GM12878 (cell line): ENCODE data around the gene DIRAS1. TPM values are rescaled to one million over a fixed set of nuclear protein-coding genes. Genes with fewer than 3 reads are reported as not detected.
"Not testable (repeated sequence)": the region's sequence is repeated elsewhere in the genome, so short reads cannot be mapped to it uniquely, and the experiment has no call there.

Experiments
- ATAC-seq: fragments of 200-7000 bp; cut with Tn5 transposase; 3 replicates; pipeline ENCODE4 v1.9.1; 2020; ENCODE audit warnings: mild to moderate bottlenecking, moderate library complexity
- BruUV-seq: library from RNA; stranded (reverse); fragments of 400-500 nt; replicated peaks from 2 replicates; lab custom pipeline; 2021; lab: Mats Ljungman, UMichigan
- CTCF ChIA-PET: fragments of 300-600 bp; sonication (Branson Sonifier 250); formaldehyde crosslinking; extraction: SDS; loops from one replicate; lab custom pipeline; 2021; ENCODE audit warnings: inconsistent platforms; lab: Yijun Ruan, JAX
- POLR2A ChIA-PET: fragments of 350-600 bp; formaldehyde crosslinking; extraction: SDS; loops from one replicate; lab custom pipeline; 2021; ENCODE audit warnings: inconsistent platforms; lab: Charles Lee
- RAD21 ChIA-PET: fragments of 300-600 bp; sonication (Branson Sonifier 250); formaldehyde crosslinking; loops from one replicate; lab custom pipeline; 2023; ENCODE audit warnings: antibody characterized with exemption; ENCODE audit not compliant: unreplicated experiment; lab: Charles Lee
- SMC1A ChIA-PET: fragments of 300-600 bp; sonication (Branson Sonifier 250); formaldehyde crosslinking; loops from one replicate; lab custom pipeline; 2023; ENCODE audit not compliant: unreplicated experiment, uncharacterized antibody; lab: Charles Lee
- DNase-seq: peaks from one replicate; pipeline ENCODE4 v3.0.0-alpha.2; 2011; ENCODE audit warnings: low read depth, low spot score
- FAIRE-seq: peaks from 3 replicates; lab custom pipeline; 2011; peaks lifted over from hg19 to GRCh38; lab: Jason Lieb, UNC
- H2AFZ ChIP-seq: 2 replicates; pipeline ENCODE4 v1.6.0; 2011; ENCODE audit warnings: low read depth, low read length, control low read depth; ENCODE audit not compliant: control insufficient read depth
- H3K27ac ChIP-seq: 2 replicates; pipeline ENCODE4 v1.5.1; 2011; ENCODE audit warnings: control low read depth; ENCODE audit not compliant: control insufficient read depth, insufficient read depth
- H3K27me3 ChIP-seq, 2 experiments: replicated peaks in 1 of 2; 2 replicates each; pipeline versions ENCODE4 v1.6.0 to v1.6.1; 2011; ENCODE audit warnings: low read length in 1 of 2; ENCODE audit not compliant: control insufficient read depth in 2 of 2, insufficient read depth in 2 of 2
- H3K36me3 ChIP-seq, 2 experiments: 2 replicates each; pipeline ENCODE4 v1.5.1; 2011; ENCODE audit warnings: low read length in 1 of 2; ENCODE audit not compliant: control insufficient read depth in 2 of 2, insufficient read depth in 2 of 2
- H3K4me1 ChIP-seq: 2 replicates; pipeline ENCODE4 v1.6.1; 2011; ENCODE audit warnings: mild to moderate bottlenecking, low read length, moderate library complexity, mixed read lengths; ENCODE audit not compliant: control insufficient read depth, insufficient read depth
- H3K4me2 ChIP-seq: 2 replicates; pipeline ENCODE4 v1.6.0; 2011; ENCODE audit warnings: control low read depth; ENCODE audit not compliant: control insufficient read depth, insufficient read depth
- H3K4me3 ChIP-seq: fragments of 200-600 bp; sonication (generic); 2 replicates; pipeline ENCODE4 v1.5.1; 2016
- H3K79me2 ChIP-seq: 2 replicates; pipeline ENCODE4 v1.6.0; 2011; ENCODE audit warnings: low read length; ENCODE audit not compliant: control insufficient read depth, insufficient read depth
- H3K9ac ChIP-seq: 2 replicates; pipeline ENCODE4 v1.8.0; 2011; ENCODE audit warnings: low read length, control low read depth, mixed read lengths; ENCODE audit not compliant: control insufficient read depth, insufficient read depth
- H3K9me3 ChIP-seq: replicated peaks from 3 replicates; pipeline ENCODE4 v1.5.1; 2011; ENCODE audit warnings: mild to moderate bottlenecking, low read length; ENCODE audit not compliant: control insufficient read depth, insufficient read depth
- H4K20me1 ChIP-seq: 2 replicates; pipeline ENCODE4 v1.6.0; 2011; ENCODE audit not compliant: control insufficient read depth, insufficient read depth
- BHLHE40 ChIP-seq, 2 experiments: fragments of 450-650 bp in 1 of 2; IDR thresholded peaks; 2 replicates each; pipeline ENCODE4 v1.6.1; 2011 to 2017; ENCODE audit warnings: low read depth in 2 of 2, borderline replicate concordance in 1 of 2, improper control_type of control experiment in 1 of 2, low read length in 1 of 2, mild to moderate bottlenecking in 1 of 2
- BMI1 ChIP-seq: fragments of 450-650 bp; IDR thresholded peaks from 2 replicates; pipeline ENCODE4 v1.6.1; 2016; ENCODE audit warnings: mild to moderate bottlenecking, moderate library complexity, borderline replicate concordance
- EED ChIP-seq: sonication (generic); IDR thresholded peaks from 2 replicates; pipeline ENCODE4 v1.6.1; 2016; ENCODE audit warnings: antibody characterized with exemption, low read depth
- HSF1 ChIP-seq: fragments of 150-350 bp; IDR thresholded peaks from 2 replicates; pipeline ENCODE4 v1.6.1; 2014; ENCODE audit warnings: mild to moderate bottlenecking, low read depth, low read length
- PAX5 ChIP-seq: IDR thresholded peaks from 2 replicates; pipeline ENCODE4 v1.6.1; 2011; ENCODE audit warnings: low read depth, low read length, borderline replicate concordance
- POU2F2 ChIP-seq: IDR thresholded peaks from 3 replicates; pipeline ENCODE4 v1.6.1; 2011; ENCODE audit warnings: low read depth, mild to moderate bottlenecking, low read length, borderline replicate concordance
- WGBS: methylation state at CpG from one replicate; pipeline ENCODE4 v1.1.6; 2016; ENCODE audit warnings: low lambda C conversion rate; ENCODE audit not compliant: insufficient replicate concordance, insufficient coverage; ENCODE audit errors: missing lambda C conversion rate; 5-methylcytosine and 5-hydroxymethylcytosine counted together
- in situ Hi-C: fragments of 300-500 bp; cut with MboI; formaldehyde crosslinking; loops from 9 replicates; pipeline ENCODE4 v1.14.3; 2018; ENCODE audit warnings: mixed read lengths
- intact Hi-C: fragments of 100-400 bp; cut with micrococcal nuclease; formaldehyde crosslinking; loops from one replicate; pipeline ENCODE4 v1.14.2; 2022; ENCODE audit not compliant: unreplicated experiment
- polyA plus RNA-seq, 11 experiments: library from polyadenylated mRNA; depleted of rRNA in 4 of 11; unstranded in 6 of 11; stranded (reverse) in 5 of 11; fragments of >200 nt; fragmentation: Nextera tagmentation in 4 of 11; fragmentation: Illumina TruSeq in 1 of 11; extraction: Ambion mirVana in 4 of 11; extraction: Trizol in 1 of 11; gene quantifications; 1 replicate in 1 of 11; 2 replicates in 10 of 11; pipeline versions ENCODE4 v1.2.1 to v1.2.3, GENCODE V29; 2011 to 2016; ENCODE audit warnings: inconsistent platforms in 2 of 11, missing spikeins in 2 of 11, low read depth in 1 of 11
- total RNA-seq, 4 experiments: library from RNA; depleted of rRNA in 3 of 4; stranded (reverse); fragments of >200 nt in 3 of 4; fragmentation: Illumina TruSeq in 1 of 4; extraction: Trizol in 1 of 4; gene quantifications; 2 replicates each; pipeline versions ENCODE4 v1.2.1 to v1.2.3, GENCODE V29; 2013 to 2021

The DIRAS1 gene
- total and polyA plus RNA-seq, 10 of the 15 experiments (the other 5 are each of a cell fraction or from before 2014, with no cell fraction given): 0.04 to 0.18 (median 0.08) TPM; not detected in 3

DNA sequence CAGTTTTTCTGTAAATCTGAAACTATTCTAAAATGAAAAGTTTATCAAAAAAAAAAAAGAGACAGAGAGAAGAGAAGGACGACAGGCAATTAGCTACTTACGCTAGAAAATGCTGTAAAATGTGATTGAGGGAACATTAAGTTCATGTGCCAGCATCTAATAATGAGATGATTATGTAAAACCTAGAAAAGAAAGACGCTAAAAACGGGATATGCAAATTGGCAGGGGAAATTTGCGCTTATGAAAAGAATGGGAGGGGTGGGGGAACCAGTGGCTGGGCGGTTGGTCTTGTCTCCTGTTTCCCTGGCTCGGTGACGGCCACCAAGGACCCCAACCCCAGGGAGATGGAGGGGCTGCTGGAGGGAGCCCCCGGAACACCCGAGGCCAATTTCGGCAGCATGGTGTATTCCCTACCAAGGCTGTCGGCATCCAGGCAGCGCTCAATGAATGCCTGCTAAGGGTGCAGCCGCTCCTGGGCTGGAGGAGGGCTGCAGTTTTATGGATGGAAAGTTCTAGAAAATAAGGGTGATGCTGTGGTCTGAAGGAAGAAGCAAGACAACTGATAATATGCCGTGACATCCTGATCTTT, 52.9 kb downstream of the DIRAS1 start:
- ChIA-PET SMC1A (no interaction called here), POLR2A (no interaction called here), CTCF (interaction anchor here (0.7 kb wide), 1 partner anchor 31 kb away, joined by 3 read pairs; no protein-coding TSS in a partner anchor), RAD21 (interaction anchor here (1.1 kb wide), 1 partner anchor 20 kb away, joined by 4 read pairs; no protein-coding TSS in a partner anchor)
- Histone ChIP-seq H3K9ac (peak overlapping the region; percentile 24; the same call in 1 of the 2 replicates), H3K36me3 (peaks cover 0 to 2% of the 10 kb centered on the region in 2 experiments; a peak in 1 of 4 replicates), H3K27ac (peak overlapping the region; percentile 21), H4K20me1 (no peaks in the 10 kb centered on the region), H3K9me3 (peaks cover 2% of the 10 kb centered on the region), H3K4me3 (peak overlapping the region; percentile 29; the same call in 1 of the 2 replicates), H3K4me1 (peaks cover 23% of the 10 kb centered on the region), H3K79me2 (peaks cover 3% of the 10 kb centered on the region), H3K27me3 (no peaks in the 10 kb centered on the region), H2AFZ (no peak overlapping the region), H3K4me2 (peak overlapping the region; percentile 68)
- no peak for TF ChIP-seq PAX5
- no peak for TF ChIP-seq EED
- TF ChIP-seq BMI1: no peak
- peak; percentile 45 to 72; a peak in 3 of 4 replicates for TF ChIP-seq BHLHE40 (IDR thresholded peaks at IDR 0.05; ENCODE audit: borderline replicate concordance in 1 of 2, low read depth in 2 of 2, low read length in 1 of 2)
- TF ChIP-seq POU2F2: peak; percentile 94; the same call in 2 of the 3 replicates
- TF ChIP-seq HSF1: peak; percentile 58; the same call in 1 of the 2 replicates
- ATAC-seq (peak; percentile 50; the same call in 2 of the 3 replicates), FAIRE-seq (no peak), DNase-seq (no peak)
- BruUV-seq: no TSS peak
- in situ Hi-C loops (no loop called here), intact Hi-C loops (loop anchor here (5.0 kb wide), 1 partner anchor 69 kb away; no protein-coding TSS in a partner anchor)
- WGBS: 14% methylated on average over 15 of the region's 15 CpGs

DNA sequence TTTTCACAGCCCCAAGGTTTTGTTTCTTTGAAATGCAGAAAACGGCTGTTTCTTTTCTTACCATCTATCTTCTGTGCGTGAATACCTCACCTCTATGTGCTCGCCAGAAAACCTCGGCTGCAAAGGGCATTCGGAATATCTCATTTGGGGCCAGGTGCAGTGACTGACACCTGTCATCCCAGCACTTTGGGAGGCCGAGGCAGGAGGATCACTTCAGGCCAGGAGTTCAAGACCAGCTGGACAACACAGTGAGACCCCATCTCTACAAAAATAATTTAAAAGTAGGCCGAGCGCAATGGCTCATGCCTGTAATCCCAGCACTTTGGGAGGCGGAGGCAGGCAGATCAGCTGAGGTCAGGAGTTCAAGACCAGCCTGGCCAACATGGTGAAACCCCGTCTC, 53.8 kb downstream of the DIRAS1 start:
- DNase-seq, H3K36me3 ChIP-seq, H4K20me1 ChIP-seq, H2AFZ ChIP-seq, H3K4me3 ChIP-seq, H3K79me2 ChIP-seq, H3K27me3 ChIP-seq, BruUV-seq, H3K9ac ChIP-seq, SMC1A ChIA-PET, FAIRE-seq, H3K27ac ChIP-seq, RAD21 ChIA-PET, in situ Hi-C loops, H3K4me2 ChIP-seq, H3K9me3 ChIP-seq, POLR2A ChIA-PET, CTCF ChIA-PET, ATAC-seq: not testable (repeated sequence)
- peaks cover 23% of the 10 kb centered on the region for H3K4me1 ChIP-seq
- WGBS: 93% methylated on average over 10 of the region's 10 CpGs
- intact Hi-C loops: loop anchor here (5.0 kb wide), 1 partner anchor 70 kb away; no protein-coding TSS in a partner anchor
